NK-92 (cell line): Measurements from ENCODE around the gene PTCD3.

Experiments
- DNase-seq: peaks from one replicate; lab custom pipeline; 2025; ENCODE audit not compliant: unreplicated experiment; lab: John Stamatoyannopoulos, UW

The PTCD3 gene

DNA sequence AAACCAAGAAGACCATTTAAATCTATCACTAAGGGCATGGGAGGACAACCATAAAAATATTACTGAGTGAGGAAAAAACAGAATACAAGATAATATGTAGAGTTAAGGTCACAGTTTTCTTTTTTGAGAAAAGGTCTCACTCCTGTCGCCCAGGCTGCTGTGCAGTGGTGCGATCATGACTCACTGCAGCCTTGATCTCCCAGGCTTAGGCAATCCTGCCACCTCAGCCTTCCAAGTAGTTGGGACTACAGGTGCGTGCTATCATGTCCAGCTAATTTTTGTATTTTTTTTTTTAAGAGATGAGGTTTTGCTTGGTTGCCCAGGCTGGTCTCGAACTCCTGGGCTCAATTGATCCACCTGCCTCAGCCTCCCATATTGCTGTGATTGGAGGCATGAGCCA, 24.3 kb upstream of the PTCD3 start:
- no peak for DNase-seq

DNA sequence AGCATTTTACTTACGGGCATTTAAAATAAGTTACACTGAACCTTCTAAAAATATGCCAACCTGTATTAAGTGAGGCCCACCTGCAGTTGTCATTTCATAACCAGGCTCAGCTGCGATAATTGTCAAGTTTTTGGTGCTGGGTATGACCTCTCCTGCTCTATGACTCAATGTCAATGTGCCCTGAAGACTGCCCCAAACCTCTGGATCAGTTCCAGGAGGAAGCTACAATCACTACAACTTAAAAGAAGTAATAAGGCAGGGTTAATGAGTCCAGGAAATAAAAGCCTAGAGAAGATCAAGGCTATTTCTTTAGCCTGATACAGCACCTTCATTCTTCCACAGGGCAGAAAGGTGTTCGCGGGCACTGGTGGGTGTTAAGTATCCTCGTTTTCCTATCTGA, 23.3 kb upstream of the PTCD3 start:
- no peak for DNase-seq

DNA sequence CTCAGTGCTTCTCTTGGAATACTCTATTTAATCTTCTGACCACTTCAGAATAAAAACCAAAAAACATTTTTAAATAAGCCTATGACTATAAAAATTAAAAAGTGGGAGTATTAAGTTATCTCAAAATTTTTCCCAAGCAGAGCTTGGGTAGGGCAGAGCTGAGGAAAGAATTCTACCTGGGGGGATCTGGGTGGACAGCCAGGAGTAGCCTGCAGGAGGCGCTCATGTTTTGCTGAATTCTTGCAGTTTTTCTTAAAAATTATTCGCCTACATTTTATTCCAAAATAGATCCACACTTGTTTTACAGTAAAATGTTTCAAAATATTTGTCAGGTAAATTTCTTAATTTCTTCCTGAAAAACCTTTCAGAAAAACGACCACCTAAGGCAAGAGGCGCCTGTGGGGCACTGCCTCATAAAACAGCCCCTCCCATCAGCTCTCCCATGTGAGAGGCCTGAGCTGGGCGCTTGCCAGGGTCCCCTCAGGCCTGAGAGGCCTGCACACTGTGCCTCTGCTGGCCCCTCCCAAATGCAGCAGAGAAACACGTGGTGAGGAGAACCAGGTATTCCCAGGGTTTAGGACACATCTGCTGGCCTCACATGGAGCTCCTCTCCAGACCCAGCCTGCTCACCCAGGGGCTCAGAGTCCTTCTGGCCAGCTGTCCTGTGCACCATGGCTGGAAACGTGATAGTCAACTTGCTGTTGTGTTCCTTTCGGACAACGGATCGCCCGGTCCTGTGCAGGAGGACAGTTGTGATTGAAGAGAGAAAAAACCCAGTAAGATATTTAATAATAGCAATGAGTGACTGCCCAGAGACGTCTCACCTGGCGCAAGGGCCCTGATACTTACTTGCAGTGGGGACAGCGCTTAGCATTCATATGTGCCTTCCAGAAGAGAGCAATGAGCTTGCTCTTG, 17.8 kb upstream of the PTCD3 start:
- DNase-seq = no peak

DNA sequence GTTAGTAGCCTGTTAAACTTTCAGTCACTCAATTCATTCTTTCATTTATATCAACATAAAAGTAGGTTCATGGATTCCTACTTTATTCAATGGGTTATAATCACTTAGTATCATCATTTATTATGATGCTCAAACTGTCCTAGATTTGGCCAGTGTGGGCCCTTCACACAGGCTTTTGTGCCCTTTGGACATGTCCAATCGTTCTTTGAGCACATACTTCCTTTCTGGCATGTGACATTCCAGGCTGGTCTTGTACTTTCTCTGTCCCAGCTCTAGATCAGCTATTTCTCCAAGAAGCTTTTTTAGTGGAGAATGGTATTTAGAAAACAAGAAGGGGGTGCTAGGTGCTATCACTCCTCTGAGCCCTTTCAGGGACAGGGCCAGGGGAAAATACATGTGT, 11.8 kb upstream of the PTCD3 start:
- DNase-seq = no peak

DNA sequence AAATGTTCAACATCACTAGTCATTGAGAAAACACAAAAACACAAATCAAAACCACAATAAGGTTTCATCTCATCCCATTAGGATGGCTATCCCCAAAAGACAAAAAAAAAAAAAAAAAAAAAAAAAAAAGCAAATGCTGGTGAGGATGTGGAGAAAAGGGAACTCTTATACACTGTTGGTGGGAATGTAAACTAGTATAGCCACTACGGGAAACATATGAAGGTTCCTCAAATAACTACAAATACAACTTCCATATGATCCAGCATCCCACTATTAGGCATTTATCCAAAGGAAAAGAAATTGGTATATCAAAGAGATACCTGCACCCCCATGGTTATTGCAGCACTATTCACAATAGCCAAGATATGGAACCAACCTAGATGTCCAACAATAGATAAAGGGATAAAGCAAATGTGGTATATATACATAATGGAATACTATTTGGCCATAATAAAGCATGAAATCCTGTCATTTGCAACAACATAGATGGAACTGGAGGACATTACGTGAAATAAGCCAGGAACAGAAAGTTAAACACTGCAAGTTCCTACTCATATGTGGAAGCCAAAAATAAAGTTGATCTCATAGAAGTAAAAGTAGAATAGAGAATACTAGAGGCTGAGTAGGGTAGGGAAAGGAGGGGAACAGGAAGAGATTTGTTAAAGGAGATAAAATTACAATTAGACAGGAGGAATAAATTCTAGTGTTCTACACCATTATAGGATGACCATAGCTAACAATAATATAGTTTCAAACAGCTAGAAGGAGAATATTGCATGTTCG, 8.7 kb upstream of the PTCD3 start:
- no peak for DNase-seq

DNA sequence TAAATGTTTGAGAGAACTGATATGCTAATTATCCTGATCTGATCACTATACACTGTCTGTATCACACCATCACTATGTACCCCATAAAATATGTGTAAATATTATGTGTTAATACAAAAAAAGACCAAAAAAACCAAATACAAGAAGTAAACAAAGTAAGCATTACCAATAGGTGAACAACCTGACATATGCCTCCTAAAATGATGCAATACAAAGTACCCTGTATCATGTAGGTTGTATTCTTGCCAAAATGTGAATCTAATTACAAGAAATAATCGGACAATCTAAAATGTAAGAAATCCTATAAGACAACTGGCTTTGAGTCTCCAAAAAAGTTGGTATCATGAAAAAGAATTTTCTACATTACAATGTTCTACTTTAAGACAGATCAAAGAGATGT, 8.1 kb upstream of the PTCD3 start:
- DNase-seq = no peak

DNA sequence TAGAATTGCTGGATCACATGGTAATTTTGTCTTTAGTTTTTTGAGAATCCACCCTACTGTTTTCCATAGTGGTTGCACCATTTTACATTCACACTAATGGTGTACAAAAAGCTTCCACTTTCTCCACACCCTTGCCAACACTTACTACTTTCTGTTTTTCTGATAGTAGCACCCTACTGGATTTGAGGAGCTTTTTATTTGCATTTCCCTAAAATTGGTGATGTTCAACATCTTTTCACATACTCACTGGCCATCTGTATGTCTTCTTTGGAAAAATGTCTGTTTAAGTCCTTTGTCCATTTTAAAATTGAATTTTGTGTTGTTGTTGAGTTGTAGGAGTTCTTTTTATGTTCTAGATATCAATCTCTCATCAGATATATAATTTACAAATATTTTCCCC, 3.9 kb upstream of the PTCD3 start:
- DNase-seq = no peak

DNA sequence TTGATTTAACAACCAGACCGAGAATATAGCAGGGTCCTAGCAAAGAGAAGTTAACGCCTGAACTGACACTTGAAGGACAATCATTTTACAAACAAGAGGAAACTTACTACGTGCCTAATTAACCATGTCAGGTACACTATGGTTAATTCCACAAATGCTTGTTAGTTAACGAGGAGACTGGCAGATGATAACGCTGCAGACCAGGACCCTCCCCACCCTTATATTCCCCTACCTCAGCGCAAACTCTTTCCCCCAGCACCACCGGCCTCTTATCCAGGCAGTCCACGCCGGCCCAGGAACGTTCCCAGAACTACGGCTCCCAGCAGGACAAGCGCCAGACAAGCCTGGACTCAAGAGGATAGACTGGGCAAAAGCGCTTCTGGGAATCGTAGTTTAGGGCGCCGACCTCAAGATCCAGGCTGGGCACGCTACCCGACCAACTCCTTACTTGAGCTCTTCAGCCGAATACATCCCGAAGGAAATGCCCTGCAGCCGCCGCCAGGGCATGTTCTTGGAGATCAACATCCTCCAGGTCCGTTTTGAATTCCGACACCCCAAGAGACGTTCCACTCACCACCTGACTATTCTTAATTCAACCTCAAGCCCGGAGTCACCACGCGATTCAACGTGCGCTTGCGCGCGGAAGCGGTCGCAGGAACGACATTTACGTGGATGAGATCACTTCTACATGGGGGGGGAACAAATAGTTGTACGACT, 625 bp upstream of the PTCD3 start, which contains the start of gene POLR1A:
Gene POLR1A, minus strand, starts transcription at position 635 of the 717 bp plus-strand sequence. Its CDS starts 110 bp downstream, at position 525.
- no peak for DNase-seq

DNA sequence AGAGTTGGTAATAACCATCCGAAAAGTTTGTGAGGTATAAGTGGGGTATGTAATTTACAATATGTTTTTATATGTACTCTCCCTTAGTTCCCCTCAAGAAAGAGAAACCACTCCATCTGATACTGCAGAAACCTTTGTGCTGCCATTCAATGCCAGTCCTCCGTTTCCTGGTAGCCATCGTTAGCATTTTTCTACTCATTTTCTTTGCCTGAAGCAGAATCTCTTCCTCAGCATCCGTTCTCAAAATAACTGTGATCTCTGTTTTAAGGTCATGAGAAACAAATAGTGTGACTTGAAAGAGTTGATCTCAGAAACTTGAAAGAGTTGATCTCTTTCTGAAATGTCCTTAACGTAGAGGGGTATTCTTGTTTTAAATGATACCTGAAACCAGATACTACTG, 996 bp downstream of the PTCD3 start:
- DNase-seq = no peak

DNA sequence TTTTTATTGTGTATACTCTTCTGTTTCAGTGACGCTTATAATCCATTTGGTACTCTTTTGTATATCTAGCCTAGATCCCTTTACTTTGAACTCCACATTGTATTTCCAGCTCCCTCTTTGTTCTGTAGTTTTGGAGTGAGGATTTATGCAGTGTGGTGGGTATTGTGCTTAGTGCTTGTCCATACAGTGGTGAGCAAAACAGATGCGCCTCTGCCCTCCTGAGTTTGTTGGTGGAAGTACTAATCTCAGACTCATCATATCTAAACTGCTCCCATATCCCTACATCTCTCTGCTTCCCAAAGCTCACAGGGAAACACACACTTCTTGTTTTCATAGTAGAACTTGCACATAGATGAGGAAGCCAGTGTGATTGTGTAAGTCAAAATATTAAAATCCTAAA, 12.1 kb downstream of the PTCD3 start:
- no peak for DNase-seq

DNA sequence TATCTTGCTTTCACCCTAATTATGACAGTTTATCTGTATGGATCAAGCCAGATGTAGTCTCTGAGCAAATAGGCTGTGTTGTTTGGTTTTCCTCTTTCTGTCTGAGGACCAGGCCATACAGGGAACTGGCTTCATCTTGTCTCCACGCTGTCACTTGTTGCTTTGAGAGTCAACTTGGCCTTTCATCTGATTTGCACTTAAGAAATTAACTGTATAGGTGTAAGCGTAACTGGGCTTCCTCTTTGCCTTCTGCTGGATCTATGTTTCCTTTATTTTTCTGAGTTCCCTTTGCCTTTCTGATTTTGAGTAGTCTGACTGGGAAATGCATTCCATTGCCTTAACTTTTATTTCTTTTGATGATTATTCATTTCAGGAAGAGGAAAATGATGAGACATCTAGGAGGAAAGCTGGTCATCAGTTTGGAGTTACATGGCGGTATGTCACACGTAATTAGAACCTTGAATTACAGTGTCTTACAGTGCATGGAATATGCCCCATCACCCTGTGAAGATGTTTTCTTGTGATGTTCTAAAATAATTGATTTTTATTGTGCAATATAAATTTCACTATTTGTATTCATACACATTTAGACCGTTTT, 17.4 kb downstream of the PTCD3 start:
- no peak for DNase-seq

DNA sequence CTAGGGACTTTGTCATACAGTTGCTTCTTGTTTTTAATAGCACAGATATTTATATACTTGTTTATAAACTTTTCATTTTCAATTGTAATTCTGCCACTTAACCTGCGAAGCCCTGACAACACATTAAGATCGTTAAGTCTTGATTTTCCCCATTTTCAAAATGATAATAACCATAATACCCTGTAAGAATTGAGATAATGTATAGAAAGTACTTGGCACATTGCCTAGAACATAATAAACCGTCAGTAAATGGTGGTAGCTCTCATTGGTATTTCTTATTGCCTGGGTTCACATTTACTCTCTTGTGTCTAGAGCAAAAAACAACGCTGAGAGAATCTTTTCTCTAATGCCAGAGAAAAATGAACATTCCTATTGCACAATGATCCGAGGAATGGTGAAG, 18.6 kb downstream of the PTCD3 start:
- no peak for DNase-seq

DNA sequence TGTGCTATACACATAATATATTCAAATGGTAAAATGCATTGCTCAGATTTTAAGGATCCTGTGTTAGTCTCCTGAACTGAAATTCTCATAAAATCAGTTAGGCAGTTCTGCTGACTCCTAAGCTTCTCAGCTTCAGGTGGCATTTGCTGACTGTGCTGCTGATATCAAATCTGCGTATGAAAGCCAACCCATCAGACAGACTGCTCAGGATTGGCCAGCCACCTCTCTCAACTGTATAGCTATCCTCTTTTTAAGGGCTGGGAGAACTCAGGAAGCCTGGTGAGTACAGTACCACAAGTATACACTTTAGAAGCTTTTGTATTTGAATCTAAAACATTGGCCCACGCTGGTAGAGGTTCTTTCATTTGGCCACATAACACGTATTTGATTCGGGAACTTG, 28.7 kb downstream of the PTCD3 start:
- DNase-seq = no peak

DNA sequence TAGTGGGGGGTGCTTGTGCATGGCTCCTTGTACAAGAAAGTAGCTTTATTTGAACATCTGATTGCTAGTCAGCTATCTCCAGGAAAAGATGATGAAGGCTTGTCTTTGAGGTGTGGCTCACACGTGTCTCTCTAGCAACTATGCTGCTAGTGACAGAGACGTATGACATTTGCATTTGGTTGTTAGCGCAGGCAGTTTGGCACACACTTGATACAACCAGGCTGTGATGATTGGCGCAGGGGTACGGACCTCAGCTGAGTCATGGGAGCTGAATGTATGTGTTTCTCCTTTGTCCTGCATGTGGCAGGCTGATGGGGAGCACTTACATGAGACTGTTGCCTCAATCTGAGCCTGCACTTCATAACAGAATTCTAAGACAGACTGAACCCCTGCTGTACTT, 29.6 kb downstream of the PTCD3 start:
- DNase-seq = no peak

DNA sequence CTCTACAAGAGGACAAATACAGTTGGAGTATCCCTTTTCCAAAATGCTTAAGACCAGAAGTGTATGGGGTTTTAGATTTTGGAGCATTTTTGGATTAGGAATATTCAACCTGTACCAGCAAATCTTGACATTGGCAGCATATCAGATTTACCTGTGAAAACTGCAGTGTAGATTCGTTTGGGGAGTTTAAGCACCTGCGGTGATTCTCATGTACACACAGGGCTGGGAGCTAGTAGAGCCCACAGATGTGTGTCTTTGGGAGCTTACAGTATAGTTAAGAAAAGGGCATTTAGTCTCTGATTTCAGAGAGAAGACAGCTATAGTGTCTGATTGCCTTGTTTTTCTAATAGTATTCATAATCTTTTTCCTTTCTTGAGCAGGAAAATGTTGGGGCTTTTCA, 30.1 kb downstream of the PTCD3 start:
- DNase-seq = no peak

DNA sequence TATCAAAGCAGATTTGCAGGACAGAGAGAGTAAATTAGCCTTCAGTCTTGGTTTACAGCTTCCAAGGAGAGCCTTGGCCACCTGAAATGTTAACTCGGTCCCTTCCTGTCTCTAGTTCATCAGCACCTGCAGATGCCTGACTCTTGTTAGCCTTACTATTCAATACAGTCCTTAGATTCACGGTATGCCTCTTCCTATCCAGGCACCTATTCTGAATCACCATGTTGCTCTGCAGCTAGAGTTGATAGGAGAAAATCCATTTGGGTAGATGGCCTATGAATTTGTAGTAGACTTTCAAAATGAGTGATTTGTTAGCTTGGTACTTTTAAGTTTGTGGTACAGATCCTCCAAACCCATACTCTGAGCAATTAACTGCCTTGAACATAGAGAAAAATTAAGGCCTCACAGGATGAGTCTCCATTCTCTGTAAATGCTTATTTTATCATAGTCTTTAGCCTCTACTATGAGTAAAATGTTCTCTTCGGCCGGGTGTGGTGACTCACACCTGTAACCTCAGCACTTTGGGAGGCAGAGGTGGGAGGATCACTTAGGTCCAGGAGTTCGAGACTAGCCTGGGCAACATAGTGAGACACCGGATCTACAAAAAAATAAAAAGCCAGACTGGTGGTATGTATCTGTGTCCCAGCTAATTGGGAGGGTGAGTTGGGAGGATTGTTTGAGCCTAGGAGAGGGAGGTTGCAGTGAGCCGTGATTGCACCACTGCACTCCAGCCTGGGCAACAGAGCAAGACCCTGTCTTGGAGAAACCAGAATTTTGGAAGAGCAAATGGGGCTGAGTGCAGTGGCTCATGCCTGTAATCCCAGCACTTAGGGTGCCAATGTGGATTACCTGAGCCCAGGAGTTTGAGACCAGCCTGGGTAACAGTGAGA, 32.9 kb downstream of the PTCD3 start:
- DNase-seq = no peak

DNA sequence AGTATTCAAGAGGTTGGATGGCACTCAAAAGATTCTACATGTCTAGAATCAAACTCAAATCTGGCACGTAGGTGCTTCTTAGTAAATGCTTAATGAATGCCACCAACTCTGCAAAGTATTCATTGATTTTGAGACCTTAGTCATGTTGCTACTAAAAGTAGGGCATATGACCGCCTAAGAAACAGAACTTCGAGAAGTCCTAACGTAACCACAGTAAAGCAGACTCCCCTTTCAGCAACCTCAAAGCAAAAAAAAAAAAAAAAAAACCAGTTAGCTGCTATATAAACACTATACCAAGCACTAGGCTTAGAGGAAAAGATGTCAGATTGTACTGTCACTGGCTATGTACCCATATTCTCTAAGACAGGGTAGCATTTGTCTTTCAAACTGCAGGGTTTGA, 33.9 kb downstream of the PTCD3 start:
- DNase-seq = no peak

DNA sequence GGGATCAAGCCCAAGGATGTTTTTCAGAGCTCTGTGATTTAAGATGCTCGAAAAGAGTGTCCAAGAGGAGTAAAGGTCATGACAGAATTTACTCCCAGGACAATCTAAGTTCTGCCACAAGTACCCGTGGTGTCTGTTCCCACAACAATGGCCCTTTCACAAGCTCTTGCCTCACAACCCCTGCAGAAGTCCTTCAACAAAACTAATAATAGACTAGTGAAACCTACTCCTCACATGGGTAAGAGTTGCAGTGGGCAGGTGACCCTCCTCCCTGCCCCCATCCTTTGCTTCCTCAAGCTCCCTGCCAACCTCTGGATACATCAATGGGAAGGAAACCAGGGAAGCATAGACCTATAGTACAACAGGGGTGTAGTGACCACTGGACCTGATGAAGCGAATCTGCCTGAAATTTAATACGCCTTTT, 34.9 kb downstream of the PTCD3 start:
- no peak for DNase-seq

DNA sequence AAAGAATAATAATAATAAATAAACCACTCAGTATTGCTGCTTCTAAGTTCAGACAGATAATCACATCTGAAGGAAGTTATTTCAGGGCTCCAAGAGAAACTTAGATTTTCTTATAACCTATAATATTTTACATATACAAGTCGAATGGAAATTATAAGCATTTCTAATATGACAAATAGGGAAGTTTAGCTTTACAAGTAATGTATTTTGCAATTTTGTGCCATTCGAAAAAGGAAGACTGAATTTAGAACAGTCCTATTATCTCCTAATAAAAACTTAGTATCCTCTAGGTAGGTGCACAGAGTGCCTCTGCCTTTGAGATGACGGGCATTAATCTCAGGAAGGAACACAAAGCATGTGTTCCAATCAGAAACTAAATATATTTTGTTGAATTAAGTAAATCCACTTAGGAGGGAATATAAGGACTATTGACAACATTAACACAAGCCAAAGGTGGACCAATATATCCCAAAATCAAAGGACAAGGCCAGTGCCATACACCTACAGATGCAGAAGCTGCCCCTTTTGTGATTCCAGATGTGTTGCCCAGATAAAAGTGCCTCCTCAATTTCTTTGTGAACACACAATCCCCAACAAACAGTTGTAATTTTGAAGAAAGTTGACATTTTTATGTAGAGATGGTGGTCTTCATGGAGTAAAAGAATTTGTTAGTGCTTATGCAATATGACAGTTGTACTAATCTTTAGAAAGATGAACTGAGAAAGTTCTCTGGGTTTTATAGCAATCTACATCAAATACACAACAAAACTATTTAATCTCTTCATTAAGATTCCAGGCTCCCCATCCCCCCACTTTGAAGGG, 36.6 kb downstream of the PTCD3 start:
- DNase-seq = no peak
